Measurements from ENCODE around the gene APEX1.

DNA sequence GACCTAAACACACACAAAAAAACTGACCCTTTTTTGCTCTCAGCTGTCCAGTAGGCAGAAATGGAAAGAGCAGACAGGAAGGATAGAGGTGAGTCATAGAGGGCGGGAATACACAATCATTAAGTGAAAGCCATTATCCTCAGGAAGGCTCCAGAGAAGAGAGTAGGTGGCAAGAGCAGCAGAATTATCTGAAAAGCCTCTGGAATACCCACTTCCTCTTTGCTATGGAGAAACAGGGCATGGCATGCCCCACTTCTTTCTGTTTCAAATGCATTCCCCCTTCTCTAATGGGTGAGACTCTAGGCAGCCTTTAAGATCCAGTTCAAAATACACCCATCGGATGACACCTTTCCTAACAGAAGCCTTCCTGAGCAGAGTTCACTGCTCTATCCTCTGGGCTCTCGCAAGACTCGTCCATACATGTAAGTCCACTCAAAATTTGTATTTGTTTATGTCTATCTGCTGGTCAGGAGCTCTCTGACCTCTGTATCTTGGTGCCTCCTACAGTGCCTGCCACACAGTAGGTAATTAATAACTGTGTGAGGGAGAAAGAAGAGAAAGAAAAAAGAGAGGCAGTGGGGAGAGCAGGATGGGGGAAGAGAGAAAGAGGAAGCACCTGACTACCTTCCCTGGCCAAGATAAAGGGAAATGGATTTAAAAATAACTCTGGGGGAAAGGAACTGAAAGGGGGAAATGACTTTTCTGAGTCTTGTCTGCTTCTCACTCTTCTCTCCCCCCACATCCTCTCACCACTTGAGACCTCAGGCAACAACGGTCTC lies 27.6 kb upstream of the APEX1 start:
- TF ChIP-seq, protein P1, sequence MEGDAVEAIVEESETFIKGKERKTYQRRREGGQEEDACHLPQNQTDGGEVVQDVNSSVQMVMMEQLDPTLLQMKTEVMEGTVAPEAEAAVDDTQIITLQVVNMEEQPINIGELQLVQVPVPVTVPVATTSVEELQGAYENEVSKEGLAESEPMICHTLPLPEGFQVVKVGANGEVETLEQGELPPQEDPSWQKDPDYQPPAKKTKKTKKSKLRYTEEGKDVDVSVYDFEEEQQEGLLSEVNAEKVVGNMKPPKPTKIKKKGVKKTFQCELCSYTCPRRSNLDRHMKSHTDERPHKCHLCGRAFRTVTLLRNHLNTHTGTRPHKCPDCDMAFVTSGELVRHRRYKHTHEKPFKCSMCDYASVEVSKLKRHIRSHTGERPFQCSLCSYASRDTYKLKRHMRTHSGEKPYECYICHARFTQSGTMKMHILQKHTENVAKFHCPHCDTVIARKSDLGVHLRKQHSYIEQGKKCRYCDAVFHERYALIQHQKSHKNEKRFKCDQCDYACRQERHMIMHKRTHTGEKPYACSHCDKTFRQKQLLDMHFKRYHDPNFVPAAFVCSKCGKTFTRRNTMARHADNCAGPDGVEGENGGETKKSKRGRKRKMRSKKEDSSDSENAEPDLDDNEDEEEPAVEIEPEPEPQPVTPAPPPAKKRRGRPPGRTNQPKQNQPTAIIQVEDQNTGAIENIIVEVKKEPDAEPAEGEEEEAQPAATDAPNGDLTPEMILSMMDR (IDR thresholded peaks at IDR 0.05; ENCODE audit: insufficient read depth, low read length) = no peak
- no peak for TF ChIP-seq GABPA (IDR thresholded peaks at IDR 0.05; ENCODE audit: low read depth)

Measured in HL-60 (cell line).